Measurements from ENCODE around the gene CYP27B1.
A peak's percentile ranks its signal among the peaks of the same experiment; 100 is the strongest.

CYP27B1 gene

DNA sequence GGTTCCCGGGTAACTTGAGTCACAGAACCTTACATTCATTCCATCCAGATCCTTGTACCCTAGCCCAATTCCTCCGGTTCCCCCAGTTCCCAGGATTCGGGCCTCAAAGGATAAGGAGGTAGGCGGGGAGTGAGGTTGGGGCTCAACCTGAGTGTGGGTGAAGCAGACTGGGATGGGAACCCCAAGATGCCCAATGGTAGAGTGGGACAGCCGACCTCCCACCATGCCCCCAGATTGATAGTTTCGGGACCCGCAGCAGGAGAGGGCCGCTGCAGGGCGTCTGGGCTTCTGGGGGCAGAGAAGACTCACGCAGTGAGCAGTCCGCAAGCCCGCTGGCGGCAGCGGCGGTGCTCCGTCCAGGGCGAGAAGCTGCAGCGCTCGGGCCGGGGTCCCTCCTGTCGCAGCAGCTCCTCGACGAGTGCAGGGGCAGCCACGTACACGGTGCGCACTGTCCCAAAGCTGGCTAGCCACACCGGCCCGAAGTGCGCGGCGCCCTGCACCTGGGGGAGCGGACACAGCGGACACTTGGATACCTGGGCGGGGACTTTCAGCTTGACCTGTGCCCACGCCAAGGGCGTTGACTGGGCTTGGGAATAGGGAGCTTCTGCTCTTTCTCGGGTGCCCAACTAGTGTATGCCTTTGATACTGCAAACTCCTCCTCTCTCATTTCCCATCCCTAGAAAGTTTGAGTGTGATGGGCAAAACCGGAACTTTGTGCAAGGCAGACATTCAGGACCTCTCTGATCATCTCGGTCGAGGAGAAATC is 997 bp downstream of the CYP27B1 start:
- no peak for DNase-seq (ENCODE audit: low read depth)

DNA sequence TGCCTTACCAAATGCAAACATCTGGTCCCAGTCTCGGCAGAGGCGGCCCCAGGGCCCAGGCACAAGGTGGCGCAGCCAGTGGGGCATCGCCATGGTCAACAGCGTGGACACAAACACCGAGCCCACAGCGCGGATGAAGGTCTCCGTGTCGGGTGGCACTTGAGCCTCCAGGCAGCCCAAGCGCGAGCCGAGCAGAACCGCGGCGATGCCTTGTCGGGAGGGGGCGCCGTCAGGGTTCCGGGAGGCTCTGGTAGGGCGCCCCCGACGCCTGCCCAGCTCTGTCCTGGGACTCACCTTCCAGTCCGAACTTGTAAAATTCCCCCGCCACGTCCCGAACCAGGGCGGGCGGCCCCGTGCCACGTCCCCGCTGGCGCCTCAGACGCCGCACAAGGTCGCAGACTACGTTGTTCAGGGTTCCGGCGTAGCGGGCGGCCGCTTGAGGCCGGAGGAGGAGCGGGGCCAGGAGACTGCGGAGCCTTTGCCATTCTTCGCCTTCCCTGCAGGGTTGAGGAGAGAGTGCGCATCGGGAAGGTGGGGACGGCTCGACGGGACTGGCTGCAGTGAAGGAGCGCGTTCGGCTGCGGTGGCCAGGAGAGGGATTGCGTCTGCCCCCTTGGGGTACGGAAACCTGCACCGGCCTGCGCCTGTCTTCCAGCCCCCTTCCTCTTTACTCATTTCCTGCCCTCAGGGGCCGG is 1.7 kb downstream of the CYP27B1 start:
- DNase-seq (ENCODE audit: low read depth) = no peak

DNA sequence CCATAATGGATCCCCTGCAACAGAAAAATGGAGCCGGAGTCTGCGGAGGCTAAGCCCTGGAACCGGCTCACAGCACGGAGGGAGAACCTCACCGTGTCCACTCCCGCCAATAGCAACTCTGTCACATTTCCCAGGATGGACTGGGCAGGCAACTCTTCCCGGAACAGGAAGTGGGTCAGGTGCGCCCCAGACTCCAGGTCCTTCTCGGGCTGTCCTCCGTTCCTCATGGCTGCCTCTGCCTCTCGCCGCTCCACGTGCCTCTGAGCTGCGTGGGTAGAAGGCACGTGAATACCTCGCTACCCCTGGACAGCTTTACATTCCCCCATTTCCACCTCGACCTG is 2.2 kb downstream of the CYP27B1 start:
- no peak for DNase-seq (ENCODE audit: low read depth)

DNA sequence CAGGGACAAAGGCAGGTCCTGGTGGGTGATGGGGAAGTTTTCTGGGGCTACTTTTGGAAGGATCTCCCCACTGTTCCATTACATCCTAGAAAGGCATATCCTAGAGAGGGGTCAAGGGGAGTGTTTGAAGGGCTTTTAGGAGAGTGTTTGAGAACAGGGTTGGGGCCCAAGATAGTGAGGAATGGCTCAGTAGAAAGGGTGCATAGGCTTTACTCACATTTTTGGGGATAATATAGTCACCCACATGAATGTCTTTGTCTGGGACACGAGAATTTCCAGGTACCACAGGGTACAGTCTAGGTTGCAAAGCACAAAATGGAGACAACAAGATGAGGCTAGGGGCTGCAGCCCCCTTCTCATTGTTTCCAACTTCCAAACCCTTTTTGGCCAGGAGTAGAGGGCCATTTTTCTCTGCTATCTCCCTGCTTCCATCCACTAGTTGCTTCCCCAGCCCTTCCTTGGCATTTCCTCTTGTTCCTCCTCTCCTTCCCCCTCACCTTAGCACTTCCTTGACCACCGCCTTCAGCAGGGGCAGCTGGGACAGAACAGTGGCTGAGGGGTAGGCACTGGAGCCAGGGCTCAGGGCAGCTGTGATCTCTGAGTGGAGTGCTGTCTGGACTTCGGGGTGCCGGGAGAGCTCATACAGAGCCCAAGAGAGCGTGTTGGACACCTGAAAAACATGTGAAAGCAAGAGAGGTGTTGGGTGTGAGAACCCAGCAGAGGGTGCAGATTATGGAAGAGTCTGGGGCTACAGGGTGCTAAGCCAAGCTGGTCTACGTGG is 2.8 kb downstream of the CYP27B1 start:
- no peak for DNase-seq (ENCODE audit: low read depth)

DNA sequence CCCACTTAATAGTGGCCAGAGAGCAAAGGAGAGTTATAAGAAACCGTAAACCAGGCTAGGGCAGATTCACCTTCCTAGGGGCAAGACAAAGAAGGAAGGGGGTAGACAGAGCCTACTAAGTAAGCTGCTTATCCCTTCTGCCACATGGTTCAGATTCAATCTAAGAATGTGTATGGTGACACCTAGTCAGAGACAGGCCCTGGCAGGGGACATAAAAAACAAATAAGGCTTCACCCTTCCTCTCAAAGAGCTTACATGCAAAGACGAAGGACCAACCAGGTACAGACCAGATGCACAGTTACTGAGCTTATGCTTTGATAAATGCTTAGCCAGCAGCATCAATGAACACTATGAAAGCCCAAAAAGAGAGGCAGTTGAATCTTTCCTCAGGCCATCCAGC is 4.4 kb downstream of the CYP27B1 start:
- DNase-seq (ENCODE audit: low read depth) = no peak

DNA sequence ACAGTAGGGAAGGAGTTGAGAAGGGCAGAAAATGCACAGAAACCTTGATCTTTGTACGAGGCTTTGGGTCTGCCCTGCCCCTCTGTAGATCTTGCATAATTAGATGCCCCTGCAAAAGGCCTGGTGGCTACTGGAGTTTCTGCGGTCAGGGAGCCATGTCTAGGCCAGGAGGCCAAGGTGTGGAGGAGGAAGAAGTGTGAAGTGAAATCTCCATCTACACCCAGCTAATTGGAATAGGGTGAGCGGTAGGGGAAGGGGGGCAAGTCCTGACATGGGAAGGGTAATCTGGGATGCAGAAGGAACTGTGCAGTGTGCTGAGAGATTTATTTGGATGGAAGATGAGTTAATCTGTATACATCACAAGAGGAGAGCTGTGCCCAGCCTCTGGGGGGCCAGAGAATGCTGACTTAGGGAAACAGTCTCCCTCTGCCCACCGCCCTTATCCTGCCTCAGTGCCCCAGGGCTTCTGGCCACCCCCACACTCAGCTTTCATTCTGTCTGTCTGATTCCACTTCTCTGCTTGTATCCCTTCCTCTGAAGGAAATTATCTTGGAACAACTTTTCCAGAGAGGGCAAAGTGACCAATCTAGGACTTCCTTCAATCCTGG is 5.4 kb downstream of the CYP27B1 start:
- DNase-seq (ENCODE audit: low read depth) = no peak

DNA sequence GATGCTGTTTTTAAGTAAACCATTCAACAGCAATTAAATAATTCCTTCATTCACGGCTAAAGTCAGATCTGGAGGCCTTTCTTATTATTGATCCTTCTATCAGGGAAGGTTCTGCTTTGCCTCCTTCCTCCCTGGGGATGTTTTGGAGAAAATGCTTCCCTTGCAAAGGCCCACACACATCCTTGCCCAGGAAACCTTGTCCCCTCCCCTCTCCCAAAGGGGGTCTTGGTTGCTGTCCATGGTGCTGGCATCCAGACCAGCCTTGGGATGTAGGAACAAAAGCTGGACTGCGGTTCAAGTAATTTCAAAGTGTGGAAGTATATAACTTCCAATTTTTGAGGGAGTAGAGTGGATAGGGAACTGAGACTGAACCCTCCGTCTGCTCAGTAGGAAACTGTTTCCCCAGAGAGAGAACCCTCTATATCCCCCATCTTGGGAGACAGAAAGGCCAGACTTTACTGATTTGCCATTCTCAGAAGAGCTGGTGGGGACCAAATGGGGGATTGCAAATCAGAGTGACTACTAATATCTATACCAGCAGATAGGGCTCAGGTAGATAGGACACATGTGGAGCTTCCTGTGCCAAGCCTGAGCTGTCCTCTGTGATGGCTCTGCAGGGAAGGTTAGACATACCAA is 6.4 kb downstream of the CYP27B1 start:
- DNase-seq (ENCODE audit: low read depth) = no peak

DNA sequence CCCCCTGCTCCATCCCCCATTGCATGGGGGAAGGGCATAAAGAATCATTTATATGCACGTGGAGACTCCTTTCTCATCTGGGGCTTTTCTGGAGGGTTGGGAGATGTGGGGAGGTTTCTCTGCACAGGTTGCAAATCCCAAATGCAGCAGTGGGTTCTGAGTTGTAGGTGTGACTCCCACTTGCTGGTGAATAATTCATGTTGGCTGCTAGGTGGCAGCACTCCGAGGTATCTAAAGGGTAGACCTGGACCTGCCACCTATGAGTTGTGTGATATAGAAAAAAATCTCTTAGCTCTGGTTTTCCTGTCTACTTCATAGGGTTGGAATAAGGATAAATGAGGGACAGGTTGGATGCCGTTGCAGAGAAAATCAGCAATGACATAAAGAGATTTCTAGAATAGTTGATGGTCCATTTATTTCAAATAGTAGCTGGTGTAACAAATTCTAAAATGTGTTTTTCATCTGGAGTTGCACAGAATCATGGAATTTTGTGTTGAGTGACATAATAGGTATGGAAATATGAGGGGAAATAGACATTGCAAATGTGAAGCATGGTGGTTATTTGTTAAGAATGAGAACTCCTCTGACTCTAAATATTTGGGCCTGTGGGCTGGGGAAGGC is 7.4 kb downstream of the CYP27B1 start:
- no peak for DNase-seq (ENCODE audit: low read depth)

DNA sequence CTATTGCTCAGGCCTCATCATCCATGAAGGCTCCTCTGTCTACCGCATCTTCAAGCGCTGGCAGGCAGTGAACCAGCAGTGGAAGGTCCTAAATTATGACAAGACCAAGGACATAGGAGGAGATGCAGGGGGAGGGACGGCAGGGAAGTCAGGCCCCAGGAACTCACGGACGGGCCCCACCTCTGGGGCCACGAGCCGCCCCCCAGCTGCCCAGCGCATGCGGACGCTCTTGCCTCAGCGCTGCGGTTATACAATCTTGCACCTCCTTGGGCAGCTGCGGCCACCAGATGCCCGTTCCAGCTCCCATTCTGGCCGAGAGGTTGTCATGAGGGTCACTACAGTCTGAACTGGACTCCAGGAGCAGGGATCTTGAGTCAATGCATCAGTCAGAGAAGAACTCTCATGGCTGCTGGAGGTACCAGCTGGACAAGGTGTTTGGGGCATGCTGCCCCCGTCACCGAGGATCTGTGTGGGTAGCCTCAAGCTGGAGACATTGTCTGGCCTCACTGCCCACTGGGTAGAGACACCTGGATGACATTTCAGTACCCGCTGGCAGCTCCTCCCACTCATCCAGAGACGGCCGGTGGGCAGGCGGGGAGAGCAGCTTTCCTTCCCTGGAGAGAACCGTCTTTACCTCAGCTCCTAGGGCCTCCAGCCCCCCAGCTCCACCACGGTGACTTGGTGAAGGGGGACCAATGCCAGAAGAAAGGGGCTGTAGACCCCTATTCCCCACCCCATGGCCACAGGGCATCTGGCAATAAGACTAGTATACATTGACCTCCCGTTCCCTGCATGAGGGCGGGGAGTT is 8.1 kb downstream of the CYP27B1 start:
- DNase-seq (ENCODE audit: low read depth) = no peak

DNA sequence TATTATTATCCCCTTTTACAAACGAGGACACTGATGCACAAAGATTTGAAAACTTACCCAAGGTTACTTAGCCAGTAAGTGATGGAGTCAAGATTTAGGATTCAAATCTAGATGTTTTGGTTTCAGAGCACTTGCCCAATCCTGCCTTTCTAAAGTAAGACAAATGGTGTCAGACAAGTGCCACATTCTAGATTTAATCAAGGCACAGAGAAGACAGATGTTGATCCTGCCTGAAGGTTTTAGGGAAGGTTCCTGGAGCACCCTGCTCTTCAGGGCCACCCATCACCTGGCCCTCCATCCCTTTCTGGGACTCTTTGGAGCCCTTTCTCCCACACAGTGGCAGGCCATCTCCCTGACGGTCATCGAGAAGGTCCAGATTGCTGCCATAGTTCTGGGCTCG is 9.1 kb downstream of the CYP27B1 start:
- no peak for DNase-seq (ENCODE audit: low read depth)

DNA sequence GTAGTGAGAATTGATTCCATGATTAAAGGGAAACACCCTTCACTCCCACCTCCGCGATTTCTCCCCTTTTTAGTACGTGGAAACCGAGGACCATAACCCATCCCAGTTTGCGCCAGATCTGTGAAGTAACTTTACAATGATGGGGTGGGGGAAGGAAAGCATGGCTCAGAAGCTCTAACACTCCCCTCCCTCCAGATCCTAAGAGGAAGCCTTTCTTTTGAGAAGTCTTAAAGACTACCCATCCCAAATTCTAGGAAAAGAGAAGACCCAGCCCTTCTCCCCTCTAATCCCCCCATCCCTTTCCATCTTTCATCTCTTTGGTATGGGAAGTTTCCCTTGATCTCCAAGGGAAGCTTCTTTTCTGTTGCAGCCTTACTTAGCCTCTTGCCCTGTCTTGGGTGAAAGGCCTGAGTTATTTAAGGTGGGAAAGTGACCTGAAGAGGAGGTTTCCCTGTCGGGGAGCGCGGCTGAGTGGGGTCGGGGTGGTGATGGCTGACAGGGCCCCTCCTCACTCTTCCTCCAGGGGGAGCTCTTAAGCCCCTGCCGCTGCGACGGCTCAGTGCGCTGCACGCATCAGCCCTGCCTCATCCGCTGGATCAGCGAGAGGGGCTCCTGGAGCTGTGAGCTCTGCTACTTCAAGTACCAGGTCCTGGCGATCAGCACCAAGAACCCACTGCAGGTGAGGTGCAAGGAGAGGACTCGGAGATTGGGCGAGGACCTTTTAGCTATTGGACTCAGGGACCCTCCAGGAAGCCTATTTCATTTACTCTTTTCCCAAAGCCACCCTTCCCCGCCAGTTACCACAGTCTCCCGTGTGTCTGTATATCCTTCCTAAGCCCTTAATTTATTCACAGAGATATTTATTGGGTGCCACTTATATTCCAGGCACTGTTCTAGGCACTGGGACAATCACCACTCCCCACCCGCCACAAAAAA is 10.2 kb downstream of the CYP27B1 start:
- peak; percentile 55 for DNase-seq (ENCODE audit: low read depth)

DNA sequence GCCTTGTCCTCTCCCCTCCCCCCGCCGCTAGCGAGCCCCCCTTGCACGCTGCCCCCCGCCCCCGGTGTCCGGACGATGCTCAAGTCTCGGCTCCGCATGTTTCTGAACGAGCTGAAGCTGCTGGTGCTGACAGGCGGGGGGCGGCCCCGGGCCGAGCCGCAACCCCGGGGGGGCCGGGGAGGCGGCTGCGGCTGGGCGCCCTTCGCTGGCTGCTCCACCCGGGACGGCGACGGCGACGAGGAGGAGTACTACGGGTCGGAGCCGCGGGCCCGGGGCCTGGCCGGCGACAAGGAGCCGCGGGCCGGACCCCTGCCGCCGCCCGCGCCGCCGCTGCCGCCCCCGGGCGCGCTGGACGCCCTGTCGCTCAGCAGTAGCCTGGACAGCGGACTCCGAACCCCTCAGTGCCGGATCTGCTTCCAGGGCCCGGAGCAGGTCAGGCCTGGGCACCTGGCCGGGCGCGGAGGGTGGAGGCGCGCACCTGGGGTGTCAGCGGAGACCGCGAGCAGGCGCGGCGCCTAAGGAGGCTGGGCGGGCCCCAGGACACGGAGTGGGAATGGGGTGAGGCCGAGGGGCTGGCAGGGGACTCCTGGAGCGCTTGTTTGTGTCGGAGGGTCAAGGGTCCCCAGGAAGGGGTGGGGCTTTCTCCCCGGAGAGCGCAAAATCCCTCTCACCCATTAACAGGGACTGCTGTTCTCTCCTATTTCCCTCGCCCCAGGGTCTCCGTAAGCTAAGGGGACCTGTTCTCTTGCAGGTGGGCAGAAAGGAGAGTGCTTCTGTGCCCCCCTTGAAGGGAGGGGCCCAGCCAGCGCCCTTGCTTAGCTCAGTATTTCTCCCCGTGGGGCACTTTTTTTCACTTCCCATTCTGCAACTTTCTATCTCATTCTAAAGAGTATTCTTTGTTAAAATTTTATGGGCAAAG is 11.2 kb downstream of the CYP27B1 start:
- DNase-seq (ENCODE audit: low read depth) = peak; percentile 29

DNA sequence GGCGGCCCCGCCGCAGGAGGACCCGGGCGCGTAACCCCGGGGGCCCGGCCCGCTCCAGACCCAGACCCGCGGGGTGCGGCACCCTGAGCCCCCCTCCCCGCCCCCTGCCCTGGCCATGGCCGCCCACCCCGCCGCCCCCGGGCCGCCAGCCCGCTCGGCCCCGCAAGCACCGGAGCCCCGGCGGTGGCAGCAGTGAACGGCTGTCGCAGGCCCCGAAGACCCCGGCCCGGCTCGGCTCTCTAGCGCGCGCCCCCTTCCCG is 11.8 kb downstream of the CYP27B1 start:
- no peak for DNase-seq (ENCODE audit: low read depth)

DNA sequence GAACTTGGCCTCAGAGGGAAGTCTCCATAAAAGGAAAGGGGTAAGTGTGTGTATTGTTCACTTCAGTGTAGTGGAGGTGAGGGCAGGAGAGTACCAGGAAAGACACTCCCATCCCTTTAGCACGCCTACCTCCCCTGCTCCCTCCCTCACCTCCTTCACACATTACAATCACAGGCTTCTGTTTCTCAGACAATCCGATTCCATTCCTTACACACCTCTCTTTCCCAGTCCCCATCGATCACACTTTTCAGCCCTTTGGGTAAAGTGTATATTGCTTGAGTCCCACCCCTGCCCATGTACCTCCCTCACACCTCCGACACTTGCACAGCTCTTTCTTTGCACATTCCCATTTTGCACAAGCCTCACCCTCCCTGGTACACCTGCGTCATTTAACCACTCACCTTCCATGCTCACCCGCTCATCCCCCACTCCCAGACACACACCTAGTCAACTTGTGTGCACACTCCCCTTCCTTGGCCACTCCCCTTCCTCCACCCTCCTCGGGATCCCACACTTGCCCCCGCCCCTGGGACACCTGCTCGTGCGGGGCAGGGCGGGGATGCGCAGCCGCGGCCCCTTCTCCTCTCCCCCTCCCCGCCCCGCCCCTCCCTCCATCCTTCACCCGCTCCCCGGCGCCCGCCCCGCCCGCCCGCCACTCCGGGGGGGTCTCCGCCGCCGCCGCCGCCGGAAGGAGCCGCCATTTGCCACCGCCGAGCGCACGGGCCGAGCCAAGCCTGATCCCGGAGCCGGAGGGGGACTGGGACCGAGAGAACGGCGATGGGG is 12.3 kb downstream of the CYP27B1 start, which contains the start of gene MARCHF9:
TSS of gene MARCHF9 (plus strand) at position 693 of the 783 bp plus-strand sequence. CDS start 426 bp downstream, outside the sequence.
- DNase-seq (ENCODE audit: low read depth) = peak; percentile 77

DNA sequence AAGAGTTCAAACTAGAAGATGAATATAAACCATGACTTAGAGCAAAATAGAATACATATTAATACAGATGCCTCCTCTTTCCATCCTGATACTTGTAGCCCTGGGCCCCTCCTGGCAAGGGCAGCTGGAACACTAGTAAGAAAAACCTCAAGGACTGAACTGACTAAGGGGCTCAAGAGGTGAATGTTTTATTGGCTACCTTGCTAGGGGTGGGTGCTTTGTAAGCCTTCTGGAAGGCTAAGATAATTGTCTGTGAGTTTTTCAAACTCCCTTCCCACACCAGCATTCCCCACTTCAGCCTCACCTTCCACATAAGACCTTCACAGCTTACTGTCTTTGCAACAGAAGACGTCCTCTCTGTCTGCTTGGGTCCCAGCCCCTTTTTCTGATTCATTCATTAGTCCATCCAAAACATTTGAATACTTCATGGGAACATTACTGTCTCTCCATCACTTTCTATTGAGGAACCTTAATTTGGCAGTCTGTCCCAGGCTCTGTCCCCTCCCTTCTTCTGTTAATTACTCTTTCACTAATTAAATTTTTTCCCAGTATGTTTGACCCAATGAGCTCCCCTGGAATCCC is 13.0 kb downstream of the CYP27B1 start:
- DNase-seq (ENCODE audit: low read depth) = no peak

DNA sequence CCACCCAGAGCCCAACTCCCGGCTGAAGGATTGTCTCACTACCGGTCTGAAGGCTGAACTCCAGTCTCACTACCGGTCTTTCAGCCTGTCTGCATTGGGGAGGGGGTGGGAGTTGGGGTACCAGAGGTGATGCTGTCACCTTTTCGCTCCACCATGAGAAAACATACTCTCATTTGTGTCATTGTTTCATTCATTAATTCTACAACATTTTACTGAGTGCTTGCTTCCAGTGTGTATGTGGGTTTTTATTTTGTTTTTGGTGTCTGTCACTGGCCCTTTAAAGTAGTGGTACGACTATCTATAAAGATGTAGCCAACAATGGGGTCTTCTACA is 14.2 kb downstream of the CYP27B1 start:
- DNase-seq (ENCODE audit: low read depth) = no peak

DNA sequence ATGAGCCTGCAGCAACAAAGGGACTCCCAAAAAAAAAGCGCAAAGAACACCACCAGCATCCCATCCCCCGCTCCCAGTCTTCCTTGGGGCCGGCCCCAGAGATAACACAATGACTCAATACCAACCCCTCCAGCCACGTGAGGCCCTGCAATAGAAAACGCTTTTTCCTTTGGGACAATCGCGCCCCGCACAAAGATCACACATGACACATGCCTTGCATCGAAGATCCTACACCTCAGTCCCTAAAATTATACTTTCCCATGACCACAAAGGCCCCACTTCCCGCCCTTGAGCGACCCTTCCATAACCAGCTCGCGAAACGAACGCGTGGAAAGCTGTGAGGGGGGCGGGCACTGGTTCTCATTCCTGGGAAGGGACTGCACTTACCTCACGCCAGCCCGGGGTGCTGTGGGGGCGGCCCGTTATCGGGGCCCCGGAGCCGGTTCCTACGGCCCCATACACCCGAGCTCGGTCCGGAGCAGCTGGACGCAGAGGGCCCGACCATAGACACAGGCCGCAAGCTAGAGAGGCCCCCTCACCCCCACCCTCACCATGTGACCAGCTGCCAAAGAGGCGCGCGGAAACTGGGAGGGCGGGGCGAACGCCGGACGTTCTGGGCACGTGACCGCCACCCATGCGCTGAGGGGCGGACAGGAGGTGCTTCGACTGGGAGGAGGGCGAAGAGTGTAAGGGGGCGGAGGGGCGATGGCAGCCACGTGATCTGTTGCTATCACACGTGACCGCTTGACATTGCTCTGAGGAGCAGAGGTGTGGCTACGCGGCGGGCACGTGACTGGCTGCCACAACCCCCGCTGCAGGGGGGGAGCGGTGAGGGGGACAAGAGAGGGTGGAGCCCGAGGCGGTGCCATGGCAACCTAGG is 14.8 kb downstream of the CYP27B1 start, which contains the start of gene CDK4:
TSS of gene CDK4 (minus strand) at position 523 of the 880 bp plus-strand sequence. CDS start 593 bp downstream, outside the sequence.
- peak; percentile 98 for DNase-seq (ENCODE audit: low read depth)
